Neural cell (in vitro differentiated cells): ENCODE results near the gene MAGI2.

Experiments used
- MXI1 ChIP-seq: fragments of 450-650 bp; conservative IDR thresholded peaks from 2 replicates; pipeline ENCODE4 v1.6.1; 2014; ENCODE audit warnings: antibody characterized with exemption, mild to moderate bottlenecking; ENCODE audit not compliant: poor library complexity, severe bottlenecking
- POLR2AphosphoS5 ChIP-seq: IDR thresholded peaks from 2 replicates; pipeline ENCODE4 v1.6.1; 2012
- SMC3 ChIP-seq: fragments of 450-650 bp; conservative IDR thresholded peaks from 2 replicates; pipeline ENCODE4 v1.6.1; 2014; ENCODE audit warnings: antibody characterized with exemption, mild to moderate bottlenecking, moderate library complexity; ENCODE audit not compliant: poor library complexity

DNA sequence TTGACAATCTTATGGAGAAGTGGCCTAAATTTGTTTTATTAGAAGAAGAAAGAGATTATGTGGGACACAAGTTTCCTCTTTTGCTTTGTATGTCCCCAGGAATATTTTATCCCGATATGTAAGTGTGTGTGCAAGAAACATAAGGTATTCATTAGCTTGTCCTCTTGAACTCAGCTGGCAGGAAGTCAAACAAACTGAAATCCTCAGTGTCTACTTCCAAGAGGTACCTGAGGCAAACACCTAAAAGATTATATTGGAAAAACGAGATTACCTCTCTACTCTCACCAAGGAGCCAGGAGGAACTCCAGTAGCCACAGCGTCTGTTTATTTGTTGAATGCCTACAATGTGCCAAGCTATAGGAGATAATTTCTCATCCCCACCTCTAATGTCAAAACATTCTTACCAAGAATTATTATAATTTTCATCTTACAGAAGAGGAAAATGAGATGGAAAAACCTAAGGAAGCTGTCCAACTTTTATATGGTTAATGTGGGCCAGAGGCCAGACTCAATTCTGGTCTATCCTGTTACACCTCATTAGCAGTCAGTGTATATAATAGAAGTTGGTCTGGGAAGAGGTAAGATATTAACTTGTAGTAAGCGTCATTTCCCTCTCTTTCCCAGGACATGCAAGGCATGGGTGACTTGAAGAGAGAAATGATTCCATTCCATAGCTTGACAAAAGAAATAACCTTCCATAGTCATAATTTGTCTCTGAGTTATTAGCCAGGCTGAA is 692.7 kb downstream of the MAGI2 start:
- TF ChIP-seq SMC3 (no peak), MXI1 (no peak), POLR2AphosphoS5 (no peak)
